IMR-90 (cell line): ENCODE results near the gene TMBIM1.

Experiments used
- CHD1 ChIP-seq: IDR thresholded peaks from 2 replicates; pipeline ENCODE4 v1.6.1; 2012; ENCODE audit warnings: low read depth, low read length, improper control_type of control experiment
- MXI1 ChIP-seq: IDR thresholded peaks from 2 replicates; pipeline ENCODE4 v1.6.1; 2012; ENCODE audit warnings: low read depth, mild to moderate bottlenecking, low read length, moderate library complexity, borderline replicate concordance
- RAD21 ChIP-seq: IDR thresholded peaks from 2 replicates; pipeline ENCODE4 v1.6.1; 2012; ENCODE audit warnings: low read length, improper control_type of control experiment
- TF ChIP-seq, protein P1 (sequence below): fragments of 150-350 bp; IDR thresholded peaks from 2 replicates; pipeline ENCODE4 v1.6.1; 2016; ENCODE audit warnings: low read depth, mild to moderate bottlenecking, low read length, moderate library complexity, borderline replicate concordance
- TF ChIP-seq, protein P2 (sequence below): conservative IDR thresholded peaks from 2 replicates; pipeline ENCODE4 v1.5.1; 2012; ENCODE audit warnings: mild to moderate bottlenecking, low read depth, low read length, improper control_type of control experiment
- TF ChIP-seq, protein P3 (sequence below): fragments of 150-350 bp; IDR thresholded peaks from 2 replicates; pipeline ENCODE4 v1.6.1; 2017; ENCODE audit warnings: mild to moderate bottlenecking, antibody characterized with exemption, low read length, low read depth

GRCh38 chr2:218296200-218296599 is 3.9 kb upstream of the TMBIM1 start:
- TF ChIP-seq, protein P1, sequence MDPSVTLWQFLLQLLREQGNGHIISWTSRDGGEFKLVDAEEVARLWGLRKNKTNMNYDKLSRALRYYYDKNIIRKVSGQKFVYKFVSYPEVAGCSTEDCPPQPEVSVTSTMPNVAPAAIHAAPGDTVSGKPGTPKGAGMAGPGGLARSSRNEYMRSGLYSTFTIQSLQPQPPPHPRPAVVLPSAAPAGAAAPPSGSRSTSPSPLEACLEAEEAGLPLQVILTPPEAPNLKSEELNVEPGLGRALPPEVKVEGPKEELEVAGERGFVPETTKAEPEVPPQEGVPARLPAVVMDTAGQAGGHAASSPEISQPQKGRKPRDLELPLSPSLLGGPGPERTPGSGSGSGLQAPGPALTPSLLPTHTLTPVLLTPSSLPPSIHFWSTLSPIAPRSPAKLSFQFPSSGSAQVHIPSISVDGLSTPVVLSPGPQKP = no peak
- TF ChIP-seq, protein P2, sequence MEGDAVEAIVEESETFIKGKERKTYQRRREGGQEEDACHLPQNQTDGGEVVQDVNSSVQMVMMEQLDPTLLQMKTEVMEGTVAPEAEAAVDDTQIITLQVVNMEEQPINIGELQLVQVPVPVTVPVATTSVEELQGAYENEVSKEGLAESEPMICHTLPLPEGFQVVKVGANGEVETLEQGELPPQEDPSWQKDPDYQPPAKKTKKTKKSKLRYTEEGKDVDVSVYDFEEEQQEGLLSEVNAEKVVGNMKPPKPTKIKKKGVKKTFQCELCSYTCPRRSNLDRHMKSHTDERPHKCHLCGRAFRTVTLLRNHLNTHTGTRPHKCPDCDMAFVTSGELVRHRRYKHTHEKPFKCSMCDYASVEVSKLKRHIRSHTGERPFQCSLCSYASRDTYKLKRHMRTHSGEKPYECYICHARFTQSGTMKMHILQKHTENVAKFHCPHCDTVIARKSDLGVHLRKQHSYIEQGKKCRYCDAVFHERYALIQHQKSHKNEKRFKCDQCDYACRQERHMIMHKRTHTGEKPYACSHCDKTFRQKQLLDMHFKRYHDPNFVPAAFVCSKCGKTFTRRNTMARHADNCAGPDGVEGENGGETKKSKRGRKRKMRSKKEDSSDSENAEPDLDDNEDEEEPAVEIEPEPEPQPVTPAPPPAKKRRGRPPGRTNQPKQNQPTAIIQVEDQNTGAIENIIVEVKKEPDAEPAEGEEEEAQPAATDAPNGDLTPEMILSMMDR = no peak
- TF ChIP-seq RAD21 (no peak), MXI1 (no peak), CHD1 (no peak)
- TF ChIP-seq, protein P3, sequence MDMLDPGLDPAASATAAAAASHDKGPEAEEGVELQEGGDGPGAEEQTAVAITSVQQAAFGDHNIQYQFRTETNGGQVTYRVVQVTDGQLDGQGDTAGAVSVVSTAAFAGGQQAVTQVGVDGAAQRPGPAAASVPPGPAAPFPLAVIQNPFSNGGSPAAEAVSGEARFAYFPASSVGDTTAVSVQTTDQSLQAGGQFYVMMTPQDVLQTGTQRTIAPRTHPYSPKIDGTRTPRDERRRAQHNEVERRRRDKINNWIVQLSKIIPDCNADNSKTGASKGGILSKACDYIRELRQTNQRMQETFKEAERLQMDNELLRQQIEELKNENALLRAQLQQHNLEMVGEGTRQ = no peak
